ENCODE data around the gene AMBP. TPM values are rescaled to one million over a fixed set of nuclear protein-coding genes. Genes with fewer than 3 reads are reported as not detected.

Gene AMBP
- total RNA-seq, 2 experiments from 2014 or later = not detected

GRCh38 chr9:114060711-114061110 is 17.4 kb downstream of the AMBP start:
- ChIA-PET CTCF (no interaction called here), POLR2A (no interaction called here)
- Histone ChIP-seq H3K9me3 (ENCODE audit: control insufficient read depth in 1 of 2, insufficient read depth in 1 of 2, low read length in 2 of 2) (no peaks in the 10 kb centered on the region), H3K27ac (ENCODE audit: low read depth in 1 of 2, low read length in 2 of 2) (no peak overlapping the region), H3K4me3 (ENCODE audit: low read length) (no peak overlapping the region), H3K36me3 (ENCODE audit: insufficient read depth, low read length) (no peaks in the 10 kb centered on the region), H3K27me3 (ENCODE audit: control insufficient read depth in 1 of 2, insufficient read depth in 2 of 2, low read length in 2 of 2) (peaks cover 3 to 8% of the 10 kb centered on the region in 2 experiments), H3K4me1 (ENCODE audit: insufficient read depth, low read length) (no peaks in the 10 kb centered on the region)
- no peak overlapping the region for H3K4me3 Mint-ChIP-seq
- H3K9me3 Mint-ChIP-seq = no peaks in the 10 kb centered on the region
- DNase-seq (no peak), ATAC-seq (ENCODE audit: poor library complexity) (no peak)
- H3K4me1 Mint-ChIP-seq (ENCODE audit: low read depth) = no peaks in the 10 kb centered on the region
- peaks cover 8% of the 10 kb centered on the region for H3K27me3 Mint-ChIP-seq
- no peak overlapping the region for H3K27ac Mint-ChIP-seq
- H3K36me3 Mint-ChIP-seq (ENCODE audit: low read depth) = no peaks in the 10 kb centered on the region
- intact Hi-C loops (cut with DNase I, micrococcal nuclease) = no loop called here
- TF ChIP-seq CTCF (IDR thresholded peaks at IDR 0.05) = no peak

GRCh38 chr9:114060070-114060469 is 18.0 kb downstream of the AMBP start:
- ATAC-seq (ENCODE audit: poor library complexity) (no peak), DNase-seq (no peak)
- Mint-ChIP-seq H3K4me1 (ENCODE audit: low read depth) (no peaks in the 10 kb centered on the region), H3K27ac (no peak overlapping the region), H3K27me3 (peaks cover 8% of the 10 kb centered on the region), H3K9me3 (no peaks in the 10 kb centered on the region), H3K36me3 (ENCODE audit: low read depth) (no peaks in the 10 kb centered on the region), H3K4me3 (no peak overlapping the region)
- intact Hi-C loops (cut with DNase I, micrococcal nuclease) = no loop called here
- POLR2A ChIA-PET = no interaction called here
- Histone ChIP-seq H3K9me3 (ENCODE audit: control insufficient read depth in 1 of 2, insufficient read depth in 1 of 2, low read length in 2 of 2) (no peaks in the 10 kb centered on the region), H3K4me3 (ENCODE audit: low read length) (no peak overlapping the region), H3K27me3 (ENCODE audit: control insufficient read depth in 1 of 2, insufficient read depth in 2 of 2, low read length in 2 of 2) (peaks cover 3 to 8% of the 10 kb centered on the region in 2 experiments), H3K36me3 (ENCODE audit: insufficient read depth, low read length) (no peaks in the 10 kb centered on the region), H3K4me1 (ENCODE audit: insufficient read depth, low read length) (no peaks in the 10 kb centered on the region), H3K27ac (ENCODE audit: low read depth in 1 of 2, low read length in 2 of 2) (no peak overlapping the region)
- CTCF ChIA-PET = no interaction called here
- no peak for TF ChIP-seq CTCF (IDR thresholded peaks at IDR 0.05)

GRCh38 chr9:114059047-114059803 is 18.9 kb downstream of the AMBP start:
- ATAC-seq (ENCODE audit: poor library complexity) (no peak), DNase-seq (no peak)
- Histone ChIP-seq H3K4me1 (ENCODE audit: insufficient read depth, low read length) (no peaks in the 10 kb centered on the region), H3K36me3 (ENCODE audit: insufficient read depth, low read length) (no peaks in the 10 kb centered on the region), H3K27me3 (ENCODE audit: control insufficient read depth in 1 of 2, insufficient read depth in 2 of 2, low read length in 2 of 2) (peaks cover 3 to 8% of the 10 kb centered on the region in 2 experiments), H3K4me3 (ENCODE audit: low read length) (no peak overlapping the region), H3K27ac (ENCODE audit: low read depth in 1 of 2, low read length in 2 of 2) (no peak overlapping the region), H3K9me3 (ENCODE audit: control insufficient read depth in 1 of 2, insufficient read depth in 1 of 2, low read length in 2 of 2) (no peaks in the 10 kb centered on the region)
- peaks cover 8% of the 10 kb centered on the region for H3K27me3 Mint-ChIP-seq
- H3K4me1 Mint-ChIP-seq (ENCODE audit: low read depth) = no peaks in the 10 kb centered on the region
- H3K27ac Mint-ChIP-seq = no peak overlapping the region
- no peaks in the 10 kb centered on the region for H3K9me3 Mint-ChIP-seq
- CTCF ChIA-PET = no interaction called here
- H3K36me3 Mint-ChIP-seq (ENCODE audit: low read depth) = no peaks in the 10 kb centered on the region
- no peak overlapping the region for H3K4me3 Mint-ChIP-seq
- intact Hi-C loops (cut with DNase I, micrococcal nuclease) = no loop called here
- POLR2A ChIA-PET = no interaction called here
- no peak for TF ChIP-seq CTCF (IDR thresholded peaks at IDR 0.05)
